Upper lobe of right lung (tissue), 1 donor: ENCODE measurements around the gene ATG10. TPM values are rescaled to one million over a fixed set of nuclear protein-coding genes. Genes with fewer than 3 reads are reported as not detected.

Source experiments
- ATAC-seq: fragments of 200-7000 bp; cut with Tn5 transposase; one replicate; pipeline ENCODE4 v1.9.1; 2020; ENCODE audit warnings: mild to moderate bottlenecking, moderate library complexity
- DNase-seq: peaks from one replicate; pipeline ENCODE4 v3.0.0-alpha.2; 2020
- H3K27ac ChIP-seq: fragments of 200-600 bp; one replicate; pipeline ENCODE4 v1.8.0; 2022
- H3K27me3 ChIP-seq: fragments of 200-600 bp; one replicate; pipeline ENCODE4 v1.8.0; 2022; ENCODE audit warnings: mild to moderate bottlenecking
- H3K36me3 ChIP-seq: fragments of 200-600 bp; one replicate; pipeline ENCODE4 v1.8.0; 2022
- H3K4me1 ChIP-seq: fragments of 200-600 bp; one replicate; pipeline ENCODE4 v1.8.0; 2022
- H3K4me3 ChIP-seq: fragments of 200-600 bp; one replicate; pipeline ENCODE4 v1.8.0; 2022; ENCODE audit warnings: mild to moderate bottlenecking
- H3K9me3 ChIP-seq: fragments of 200-600 bp; one replicate; pipeline ENCODE4 v1.8.0; 2022
- intact Hi-C: fragments of 100-400 bp; cut with DNase I; formaldehyde crosslinking; loops from one replicate; pipeline ENCODE4 v1.11.0; 2022
- total RNA-seq: library from RNA; stranded (reverse); fragmentation: NEBNext Ultra II Directional; extraction: Animal tissue kit (Norgen Biotek cat#: 25700); gene quantifications from one replicate; pipeline ENCODE4 v1.2.1, GENCODE V29; 2021
- TF ChIP-seq, protein P1 (sequence below): fragments of 200-600 bp; IDR thresholded peaks from one replicate; pipeline ENCODE4 v1.8.0; 2022; ENCODE audit warnings: antibody characterized with exemption
- donor health status: DM: no; HTN: yes; CAD: no; lungs with severe emphysema.

ATG10 gene
- total RNA-seq, 1 donor from 2014 or later: 3.7 TPM

DNA sequence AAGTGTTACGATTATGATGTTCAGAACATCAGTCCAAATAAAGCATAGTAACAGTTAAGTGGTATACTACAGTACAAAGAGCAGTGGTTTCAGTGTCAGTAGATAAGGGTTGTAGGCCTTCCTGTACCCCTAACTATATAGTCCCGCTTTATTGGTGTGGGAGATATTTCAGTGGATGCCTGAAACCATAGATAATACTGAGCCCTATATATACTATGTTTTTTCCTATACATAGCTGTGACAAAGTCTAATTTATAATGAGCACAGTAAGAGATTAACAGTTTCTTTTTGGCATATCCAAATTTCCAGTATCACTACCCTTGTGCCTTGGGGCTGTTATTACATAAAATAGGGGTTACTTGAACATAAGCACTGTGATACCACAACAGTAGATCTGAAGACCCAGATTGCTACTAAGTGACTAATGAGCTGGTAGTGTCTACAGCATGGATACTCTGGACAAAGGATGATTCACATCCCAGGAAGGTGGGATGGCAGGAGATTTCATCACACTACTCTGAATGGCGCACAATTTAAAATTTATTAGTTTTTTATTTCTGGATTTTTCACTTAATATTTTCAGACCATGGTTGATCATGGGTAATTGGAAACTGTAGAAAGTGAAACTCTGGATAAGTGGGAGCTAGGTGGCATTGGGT is 187.1 kb downstream of the ATG10 start:
- TF ChIP-seq, protein P1, sequence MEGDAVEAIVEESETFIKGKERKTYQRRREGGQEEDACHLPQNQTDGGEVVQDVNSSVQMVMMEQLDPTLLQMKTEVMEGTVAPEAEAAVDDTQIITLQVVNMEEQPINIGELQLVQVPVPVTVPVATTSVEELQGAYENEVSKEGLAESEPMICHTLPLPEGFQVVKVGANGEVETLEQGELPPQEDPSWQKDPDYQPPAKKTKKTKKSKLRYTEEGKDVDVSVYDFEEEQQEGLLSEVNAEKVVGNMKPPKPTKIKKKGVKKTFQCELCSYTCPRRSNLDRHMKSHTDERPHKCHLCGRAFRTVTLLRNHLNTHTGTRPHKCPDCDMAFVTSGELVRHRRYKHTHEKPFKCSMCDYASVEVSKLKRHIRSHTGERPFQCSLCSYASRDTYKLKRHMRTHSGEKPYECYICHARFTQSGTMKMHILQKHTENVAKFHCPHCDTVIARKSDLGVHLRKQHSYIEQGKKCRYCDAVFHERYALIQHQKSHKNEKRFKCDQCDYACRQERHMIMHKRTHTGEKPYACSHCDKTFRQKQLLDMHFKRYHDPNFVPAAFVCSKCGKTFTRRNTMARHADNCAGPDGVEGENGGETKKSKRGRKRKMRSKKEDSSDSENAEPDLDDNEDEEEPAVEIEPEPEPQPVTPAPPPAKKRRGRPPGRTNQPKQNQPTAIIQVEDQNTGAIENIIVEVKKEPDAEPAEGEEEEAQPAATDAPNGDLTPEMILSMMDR: no peak
- H3K9me3 ChIP-seq: no peaks in the 10 kb centered on the region
- intact Hi-C loops: no loop called here
- no peaks in the 10 kb centered on the region for H3K27me3 ChIP-seq
- H3K27ac ChIP-seq: no peak overlapping the region
- ATAC-seq (no peak), DNase-seq (no peak)
- no peaks in the 10 kb centered on the region for H3K36me3 ChIP-seq
- no peak overlapping the region for H3K4me3 ChIP-seq
- no peaks in the 10 kb centered on the region for H3K4me1 ChIP-seq

DNA sequence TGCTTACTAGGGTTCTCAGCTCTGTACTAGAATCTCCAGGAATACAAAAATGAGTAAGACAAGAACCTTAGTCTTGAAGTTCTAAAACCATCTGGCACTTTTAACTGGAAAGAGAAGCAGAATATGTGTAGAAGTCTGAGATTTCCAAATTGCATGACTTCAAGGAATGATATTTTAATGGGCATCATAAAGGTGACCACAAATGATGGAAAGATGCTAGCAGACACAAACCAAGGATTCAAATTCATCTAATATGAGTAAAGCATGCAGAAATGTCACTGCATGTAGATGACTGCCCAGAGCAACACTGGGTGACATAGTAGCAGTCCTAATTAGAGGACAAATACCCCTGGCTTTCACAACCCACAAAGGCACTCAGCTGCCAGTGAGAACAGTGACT is 189.1 kb downstream of the ATG10 start:
- Histone ChIP-seq H3K36me3 (no peaks in the 10 kb centered on the region), H3K27me3 (no peaks in the 10 kb centered on the region), H3K4me1 (peaks cover 10% of the 10 kb centered on the region), H3K9me3 (no peaks in the 10 kb centered on the region), H3K27ac (no peak overlapping the region), H3K4me3 (no peak overlapping the region)
- no peak for DNase-seq
- ATAC-seq: no peak
- TF ChIP-seq, protein P1: no peak
- intact Hi-C loops: no loop called here

DNA sequence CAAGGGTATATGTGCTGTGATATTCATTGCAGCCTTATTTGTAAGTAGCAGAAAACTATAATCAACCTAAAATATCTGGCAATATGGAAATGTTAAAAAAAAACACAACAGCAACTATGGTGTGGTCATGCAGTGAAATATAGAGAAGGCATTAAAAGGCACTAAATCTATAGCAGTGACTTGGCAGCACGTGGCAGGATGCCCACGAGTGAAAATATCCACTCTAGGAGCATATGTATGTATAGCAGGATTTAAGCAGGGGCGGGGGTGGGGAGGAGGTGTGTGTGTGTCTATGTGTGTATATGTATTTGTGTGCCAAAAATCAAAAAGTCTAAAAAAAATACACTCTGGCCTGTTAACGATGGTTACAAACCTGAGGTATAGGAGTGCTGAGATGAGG is 190.8 kb downstream of the ATG10 start:
- intact Hi-C loops: no loop called here
- Histone ChIP-seq H3K27ac (no peak overlapping the region), H3K4me3 (no peak overlapping the region), H3K27me3 (no peaks in the 10 kb centered on the region), H3K4me1 (peaks cover 14% of the 10 kb centered on the region), H3K36me3 (no peaks in the 10 kb centered on the region), H3K9me3 (no peaks in the 10 kb centered on the region)
- DNase-seq (no peak), ATAC-seq (no peak)
- TF ChIP-seq, protein P1: no peak

DNA sequence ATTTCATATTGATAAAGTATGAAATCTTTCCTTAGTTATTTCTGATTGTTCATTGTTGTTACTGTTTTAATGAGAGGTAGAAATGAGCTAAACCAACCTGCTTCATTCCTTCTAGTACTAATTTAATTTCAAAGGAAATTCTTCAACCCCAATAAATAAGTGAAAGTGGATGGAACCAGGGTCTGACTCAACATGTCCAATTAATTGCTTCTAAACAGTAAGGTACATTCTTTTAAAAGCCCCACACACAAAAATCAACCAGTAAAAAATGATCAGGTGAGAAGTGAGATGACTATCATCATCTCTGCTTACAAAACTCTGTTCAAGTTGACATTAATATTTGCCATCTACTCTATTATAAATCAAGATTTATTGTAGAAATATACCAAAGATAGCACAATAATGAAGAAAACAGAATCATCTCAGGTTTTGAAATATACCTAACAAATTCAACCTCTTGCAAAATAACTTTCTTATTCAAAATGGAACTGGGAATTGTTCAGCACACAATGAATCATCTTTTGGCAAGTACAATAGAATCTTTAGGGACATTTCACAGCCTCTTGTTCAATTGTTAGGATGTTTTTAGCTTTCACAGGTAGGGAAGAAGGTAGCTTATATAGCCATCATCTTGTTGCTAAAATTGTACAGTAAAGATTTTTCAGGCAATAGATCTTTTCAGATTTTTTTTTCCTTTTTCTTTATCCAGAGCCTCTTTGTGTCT is 191.8 kb downstream of the ATG10 start:
- H3K36me3 ChIP-seq: no peaks in the 10 kb centered on the region
- no peak overlapping the region for H3K27ac ChIP-seq
- no peak for DNase-seq
- H3K4me3 ChIP-seq: no peak overlapping the region
- no peak for ATAC-seq
- peaks cover 14% of the 10 kb centered on the region for H3K4me1 ChIP-seq
- no peaks in the 10 kb centered on the region for H3K27me3 ChIP-seq
- TF ChIP-seq, protein P1: no peak
- intact Hi-C loops: no loop called here
- H3K9me3 ChIP-seq: no peaks in the 10 kb centered on the region

DNA sequence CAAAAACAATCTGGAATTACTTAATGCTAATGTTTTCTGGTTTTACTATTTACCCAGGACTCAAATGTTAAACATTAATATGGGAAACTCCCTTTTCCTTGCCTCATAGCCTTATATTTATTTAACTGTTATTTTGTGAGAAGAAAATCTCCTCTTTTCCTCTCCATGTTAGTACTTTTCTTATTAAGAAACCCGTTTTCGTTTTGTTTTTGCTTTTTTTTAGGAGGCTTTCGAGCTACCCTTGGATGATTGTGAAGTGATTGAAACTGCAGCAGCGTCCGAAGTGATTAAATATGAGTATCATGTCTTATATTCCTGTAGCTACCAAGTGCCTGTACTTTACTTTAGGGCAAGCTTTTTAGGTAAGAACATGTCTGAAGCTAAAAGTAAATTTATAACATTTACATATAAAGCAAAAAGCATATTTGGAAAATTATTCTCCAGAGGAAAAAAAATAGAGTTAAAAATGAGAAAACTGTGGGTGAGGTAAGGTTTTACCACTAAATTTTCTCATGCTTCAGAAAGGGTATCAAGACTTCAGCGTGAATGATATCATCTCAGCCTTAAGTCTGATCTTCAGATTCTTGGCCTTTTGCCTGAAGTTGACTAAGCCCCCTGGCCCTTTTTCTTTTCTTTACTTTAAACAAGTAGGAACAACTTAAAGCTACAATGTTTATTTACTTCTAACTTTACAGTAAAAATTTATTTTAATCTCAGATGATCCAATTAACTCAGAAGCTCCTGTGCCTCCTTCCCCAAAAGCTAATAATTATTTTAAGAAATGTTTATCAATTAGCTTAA is 192.6 kb downstream of the ATG10 start:
- ATAC-seq: no peak

More for the DNA sequence above, 192.6 kb downstream of the ATG10 start:
- intact Hi-C loops: no loop called here
- DNase-seq: no peak
- Histone ChIP-seq H3K27ac (no peak overlapping the region), H3K4me3 (no peak overlapping the region), H3K36me3 (no peaks in the 10 kb centered on the region), H3K4me1 (peaks cover 14% of the 10 kb centered on the region), H3K27me3 (no peaks in the 10 kb centered on the region), H3K9me3 (no peaks in the 10 kb centered on the region)
- TF ChIP-seq, protein P1: no peak
